DMS114 treated with DMSO at 0.1 percent for 48 hours (cell line): ENCODE results near the gene TNFRSF1B.

Experiments used
- DNase-seq: peaks from one replicate; lab custom pipeline; 2025; ENCODE audit not compliant: unreplicated experiment; lab: John Stamatoyannopoulos, UW

Gene TNFRSF1B

GRCh38 chr1:12166834-12167492 lies at the start of gene TNFRSF1B:
Gene TNFRSF1B (plus strand): TSS chr1:12166991. CDS start chr1:12167092, 101 bp downstream.
- no peak for DNase-seq

- DNase-seq, result no peak
Measured at GRCh38 chr1:12121212-12122003, 45.4 kb upstream of the TNFRSF1B start.

DNA sequence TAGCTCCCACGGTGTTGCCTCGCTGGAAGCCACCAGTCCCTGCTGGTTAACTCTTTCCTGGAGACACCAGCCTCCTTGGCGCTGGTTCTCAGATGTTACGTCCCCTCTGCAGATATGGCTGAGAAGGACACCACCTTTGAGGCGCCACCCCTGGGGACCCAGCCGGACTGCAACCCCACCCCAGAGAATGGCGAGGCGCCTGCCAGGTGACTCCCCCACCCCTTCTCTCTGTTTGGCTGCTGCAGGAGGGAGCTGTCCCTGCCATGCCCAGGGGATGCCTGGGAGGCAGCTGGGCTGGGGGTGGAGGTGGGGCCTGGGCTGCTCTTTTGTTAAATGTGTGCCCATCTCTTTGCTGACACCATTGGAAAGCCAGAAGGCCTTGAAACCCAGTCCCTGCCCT lies 43.6 kb upstream of the TNFRSF1B start:
- DNase-seq, result no peak

DNA sequence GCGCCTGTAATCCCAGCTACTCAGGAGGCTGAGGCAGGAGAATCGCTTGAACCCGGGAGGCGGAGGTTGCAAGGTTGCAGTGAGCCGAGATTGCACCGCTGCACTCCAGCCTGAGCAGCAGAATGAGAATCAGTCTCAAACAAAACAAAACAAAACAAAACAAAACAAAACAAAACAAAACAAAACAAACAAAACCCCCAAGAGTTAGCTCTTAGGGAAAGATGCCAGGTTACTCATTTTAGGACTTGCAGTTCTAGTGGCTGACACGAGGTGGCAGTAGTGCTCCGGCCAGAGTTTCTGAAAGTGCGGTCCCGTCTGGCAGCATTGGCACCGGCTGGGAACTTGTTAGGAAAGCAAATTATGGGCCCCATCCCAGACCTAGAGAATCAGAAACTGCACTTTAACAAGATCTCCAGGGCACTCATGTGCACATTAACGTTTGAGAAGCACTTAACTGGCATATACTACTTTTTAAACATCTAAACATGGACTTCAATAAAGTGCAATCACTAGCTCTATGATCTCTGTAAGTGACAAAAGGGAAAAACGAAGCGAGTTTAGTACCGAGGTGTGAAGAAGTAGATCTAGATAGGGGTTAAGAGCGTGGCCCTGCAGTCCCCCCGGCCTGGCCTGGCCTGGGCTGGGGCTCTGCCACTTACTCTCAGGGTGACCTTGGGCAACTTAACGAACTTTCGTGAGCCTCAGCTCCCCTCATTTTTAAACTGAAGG lies 41.9 kb upstream of the TNFRSF1B start:
- peak; percentile 60 for DNase-seq

DNA sequence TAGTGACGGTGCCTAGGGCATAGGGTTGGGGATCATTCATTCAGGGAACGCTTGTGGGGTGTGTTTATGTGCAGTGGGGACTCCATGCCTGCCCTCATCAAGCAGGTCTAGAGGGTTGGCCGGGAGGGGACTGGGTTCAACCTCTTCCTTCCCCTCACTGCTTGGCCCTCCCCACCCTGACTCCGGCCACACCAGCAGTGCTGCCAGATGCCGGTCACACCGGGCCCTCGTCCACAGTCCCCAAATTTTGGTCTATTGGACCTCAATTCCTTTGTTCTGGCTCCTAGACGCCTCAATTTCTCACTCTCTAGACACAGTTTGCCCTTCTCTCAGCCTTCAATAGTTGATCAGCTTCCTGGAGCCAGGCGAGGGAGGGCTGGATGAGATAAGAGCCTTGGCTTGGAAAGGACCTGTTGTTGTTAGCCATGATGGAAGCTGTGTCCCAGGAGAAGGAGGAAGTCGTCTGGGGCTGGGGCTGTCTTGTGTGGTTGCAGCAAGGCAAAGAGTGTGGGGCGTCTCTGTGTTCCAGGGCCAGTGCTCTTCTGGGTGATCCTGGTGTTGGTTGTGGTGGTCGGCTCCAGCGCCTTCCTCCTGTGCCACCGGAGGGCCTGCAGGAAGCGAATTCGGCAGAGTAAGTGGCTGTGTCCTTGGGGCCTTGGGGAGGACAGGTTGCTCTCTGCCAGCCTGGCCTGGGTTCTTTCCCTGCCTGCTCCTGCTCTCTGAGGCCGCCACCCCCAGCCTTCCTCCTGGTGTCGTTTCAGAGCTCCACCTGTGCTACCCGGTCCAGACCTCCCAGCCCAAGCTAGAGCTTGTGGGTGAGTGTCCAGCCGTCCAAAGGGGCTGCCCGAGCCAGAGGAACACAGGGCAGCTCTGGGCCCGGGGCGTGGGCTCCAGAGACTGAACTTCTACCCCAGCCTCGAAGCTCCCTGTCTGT lies 41.1 kb upstream of the TNFRSF1B start:
- DNase-seq, result no peak

DNA sequence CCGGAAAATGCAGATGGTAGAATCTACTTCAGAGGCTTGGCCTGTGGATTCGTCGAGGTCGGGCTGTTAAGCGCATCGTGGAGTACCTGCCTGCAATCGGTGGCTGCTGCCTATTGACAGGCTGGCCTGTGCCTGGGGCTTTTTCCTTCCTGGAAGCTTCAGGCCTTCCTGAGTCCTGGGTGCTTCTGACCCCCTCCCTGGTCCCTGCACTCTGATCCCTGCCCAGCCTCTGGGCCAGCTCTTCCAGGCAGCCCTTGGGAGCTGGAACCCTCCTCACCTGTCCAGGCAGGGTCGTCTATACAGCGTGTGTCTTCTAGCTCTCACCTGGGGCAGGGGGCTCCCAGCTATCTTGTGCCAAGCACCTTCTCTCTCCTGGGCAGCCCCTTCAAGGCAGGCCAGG lies 40.0 kb upstream of the TNFRSF1B start:
- DNase-seq, result no peak

DNA sequence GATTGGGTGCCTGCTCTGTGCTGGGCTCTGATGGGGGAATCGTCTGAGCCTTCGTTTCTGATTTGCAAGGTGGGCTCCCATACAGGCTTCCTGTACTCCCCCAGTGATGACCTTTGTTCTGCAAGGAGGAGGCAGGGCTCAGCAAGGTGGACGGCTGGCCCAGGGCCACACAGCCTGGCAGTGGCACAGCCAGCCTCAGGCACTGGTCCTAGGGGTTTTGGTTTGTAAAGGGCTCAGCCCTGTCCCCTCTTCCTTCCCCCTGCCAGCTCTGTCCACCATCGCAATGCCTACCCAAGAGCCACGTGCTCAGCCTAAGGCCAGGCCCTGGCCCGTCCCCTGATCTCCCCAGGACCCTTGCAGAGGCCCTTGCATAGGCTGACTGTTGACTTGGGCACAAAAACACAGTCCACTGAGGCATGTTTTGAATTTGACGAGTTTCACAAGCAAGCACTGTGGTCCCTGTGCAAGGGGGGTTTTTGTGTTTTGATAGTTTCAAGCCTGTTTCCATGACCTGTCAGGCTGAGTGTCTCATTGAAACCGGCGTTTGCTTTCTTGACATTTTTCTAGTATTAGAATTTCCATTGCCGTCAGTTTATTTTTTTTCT lies 39.5 kb upstream of the TNFRSF1B start:
- no peak for DNase-seq

- DNase-seq, result no peak
Measured at GRCh38 chr1:12128120-12128519, 38.7 kb upstream of the TNFRSF1B start.

DNA sequence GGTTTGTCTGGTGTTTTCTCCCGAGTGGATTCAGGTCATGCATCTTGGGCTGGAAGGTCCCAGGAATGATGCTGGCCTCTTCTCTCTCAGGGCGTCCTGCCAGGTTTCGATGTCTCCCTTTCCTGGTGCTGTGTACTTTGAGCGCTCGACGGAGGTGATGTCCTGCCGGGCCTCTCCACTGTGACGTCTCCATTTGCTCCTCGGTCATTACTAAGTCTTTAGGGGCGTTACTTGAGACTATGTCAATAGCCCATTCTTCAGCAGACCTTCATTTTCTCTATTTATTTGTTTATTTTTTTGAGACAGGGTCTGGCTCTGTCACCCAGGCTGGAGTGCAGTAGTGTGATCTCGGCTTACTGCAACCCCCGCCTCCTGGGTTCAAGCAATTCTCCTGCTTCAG lies 37.2 kb upstream of the TNFRSF1B start:
- no peak for DNase-seq

GRCh38 chr1:12130466-12131130 lies 36.2 kb upstream of the TNFRSF1B start:
- DNase-seq, result no peak

DNA sequence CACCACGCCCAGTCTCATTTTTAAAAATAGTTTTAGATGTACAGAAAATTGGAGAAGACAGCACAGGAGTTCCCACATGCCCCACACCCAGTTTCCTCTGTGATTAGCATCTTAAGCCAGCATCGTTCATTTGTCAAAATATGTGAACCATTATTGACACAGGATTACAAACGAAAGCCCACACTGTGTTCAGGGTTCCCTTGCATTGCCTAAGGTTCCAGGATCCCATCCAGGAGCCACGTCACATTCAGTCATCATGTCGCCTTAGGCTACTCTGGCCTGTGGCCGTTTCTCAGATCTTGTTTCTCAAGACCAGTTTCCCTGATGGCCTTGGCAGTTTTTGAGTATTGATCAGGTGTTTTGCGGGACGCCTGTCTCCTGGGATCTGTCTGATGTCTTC lies 34.7 kb upstream of the TNFRSF1B start:
- no peak for DNase-seq

GRCh38 chr1:12134716-12135115 lies 32.1 kb upstream of the TNFRSF1B start:
- no peak for DNase-seq

DNA sequence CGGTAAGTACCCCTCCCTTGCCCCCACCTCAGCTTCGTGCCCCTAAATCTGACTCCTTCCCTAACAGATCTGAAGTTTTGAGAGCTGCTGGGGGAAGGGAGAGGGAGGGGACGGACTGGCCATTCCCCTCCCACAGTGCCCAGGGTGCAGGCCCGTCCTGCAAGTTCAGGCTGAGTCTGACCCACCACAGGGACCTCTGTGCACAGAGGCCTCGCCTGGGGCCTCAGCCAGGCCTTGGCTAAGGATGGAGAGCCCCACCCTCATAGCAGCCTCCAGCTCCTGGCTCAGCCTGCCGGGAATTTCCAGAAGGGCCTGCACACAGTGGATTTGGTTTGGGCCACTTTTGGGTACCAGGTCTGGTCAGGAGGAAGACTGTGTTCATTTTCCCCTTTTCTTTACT lies 31.2 kb upstream of the TNFRSF1B start:
- no peak for DNase-seq

DNA sequence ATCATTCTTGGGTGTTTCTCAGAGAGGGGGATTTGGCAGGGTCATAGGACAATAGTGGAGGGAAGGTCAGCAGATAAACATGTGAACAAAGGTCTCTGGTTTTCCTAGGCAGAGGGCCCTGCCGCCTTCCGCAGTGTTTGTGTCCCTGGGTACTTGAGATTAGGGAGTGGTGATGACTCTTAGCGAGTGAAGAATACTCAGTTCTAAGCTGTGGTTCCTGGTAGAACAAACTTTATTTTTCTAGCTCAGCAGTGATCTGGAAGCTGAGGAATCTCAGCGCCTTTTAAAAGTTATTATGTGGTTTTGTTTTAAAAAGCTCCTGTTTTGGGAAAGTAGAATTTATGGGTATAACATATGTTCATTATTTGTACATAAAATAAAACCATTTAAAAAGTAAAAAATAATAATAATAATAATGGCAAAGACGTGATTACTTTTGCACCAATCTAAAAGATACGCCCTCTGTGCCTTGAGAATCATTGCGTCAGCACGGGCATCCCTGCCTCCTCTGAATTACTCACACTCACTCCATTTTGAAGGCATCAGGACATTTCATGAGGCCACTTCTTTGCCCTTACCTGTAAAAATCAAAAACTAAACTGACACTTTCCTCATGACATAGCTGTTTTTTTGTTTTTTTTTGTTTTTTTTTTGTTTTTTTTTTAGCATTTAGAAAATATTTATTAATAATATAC lies 29.7 kb upstream of the TNFRSF1B start:
- no peak for DNase-seq

- DNase-seq, result no peak
Measured at GRCh38 chr1:12138196-12139168, 28.3 kb upstream of the TNFRSF1B start.

DNA sequence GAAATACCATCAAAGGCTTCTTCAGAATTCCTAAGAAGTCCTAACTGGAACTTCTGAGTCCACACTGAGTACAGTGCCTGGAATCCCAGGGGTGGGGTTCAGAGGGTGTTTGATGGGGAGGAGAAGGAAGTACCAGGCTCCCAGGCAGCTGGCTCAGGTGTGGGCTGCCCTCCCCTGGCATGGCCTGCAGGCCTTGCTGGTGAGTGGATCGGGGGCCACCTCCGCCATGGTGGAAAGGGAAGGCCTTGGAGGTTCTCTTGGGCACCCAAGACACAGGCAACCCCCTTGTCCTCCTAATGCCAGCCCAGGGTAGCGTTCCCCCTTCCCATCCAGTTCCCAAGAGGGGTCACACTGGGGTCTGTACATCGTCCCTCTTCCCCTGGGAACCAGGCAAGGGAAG lies 26.8 kb upstream of the TNFRSF1B start:
- DNase-seq, result no peak

DNA sequence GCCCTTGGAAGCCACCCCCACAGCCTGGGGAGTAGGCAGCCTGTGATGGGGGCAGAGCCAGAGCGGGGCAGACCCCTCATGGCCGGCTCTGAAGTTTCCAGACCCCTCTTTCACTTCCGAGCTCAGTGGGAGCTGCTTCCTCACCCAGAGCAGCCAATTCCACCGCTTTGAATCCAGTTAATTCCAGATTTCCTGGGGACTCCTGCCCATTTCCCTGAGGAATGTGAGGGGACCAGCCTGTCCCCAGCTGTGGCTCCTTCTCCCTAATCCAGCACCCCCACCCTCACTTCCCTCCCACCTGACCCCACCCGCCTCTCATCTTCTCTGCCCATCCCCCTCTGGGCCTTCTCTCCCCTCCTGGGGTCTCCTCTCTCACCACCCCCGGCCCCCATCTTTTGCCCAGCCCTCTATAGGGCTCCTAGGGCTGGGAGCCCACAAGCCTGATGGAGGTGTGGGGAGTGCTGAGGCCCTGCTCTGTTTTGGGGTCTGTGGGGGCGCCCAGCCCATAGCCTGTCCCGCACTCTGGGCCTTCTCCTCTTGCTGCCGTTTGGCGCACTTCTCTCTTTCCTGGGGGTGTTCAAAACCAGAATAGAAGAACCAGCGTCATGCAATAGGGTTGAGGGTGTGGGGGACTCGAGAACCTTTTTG lies 26.2 kb upstream of the TNFRSF1B start:
- no peak for DNase-seq
